Measurements from ENCODE around the gene SERF2. TPM values are rescaled to one million over a fixed set of nuclear protein-coding genes. Genes with fewer than 3 reads are reported as not detected.
"Not testable (repeated sequence)": the region's sequence is repeated elsewhere in the genome, so short reads cannot be mapped to it uniquely, and the experiment has no call there.

Gene SERF2
- total RNA-seq, 1 donor from 2014 or later, result 651 TPM

GRCh38 chr15:43793647-43794046, 1.5 kb downstream of the SERF2 start:
- DNase-seq (ENCODE audit: low spot score), result no peak

GRCh38 chr15:43794269-43795037, 2.3 kb downstream of the SERF2 start:
- no peak for DNase-seq (ENCODE audit: low spot score)

- DNase-seq (ENCODE audit: low spot score), result no peak
Observed at GRCh38 chr15:43795197-43795596, 3.1 kb downstream of the SERF2 start.

DNA sequence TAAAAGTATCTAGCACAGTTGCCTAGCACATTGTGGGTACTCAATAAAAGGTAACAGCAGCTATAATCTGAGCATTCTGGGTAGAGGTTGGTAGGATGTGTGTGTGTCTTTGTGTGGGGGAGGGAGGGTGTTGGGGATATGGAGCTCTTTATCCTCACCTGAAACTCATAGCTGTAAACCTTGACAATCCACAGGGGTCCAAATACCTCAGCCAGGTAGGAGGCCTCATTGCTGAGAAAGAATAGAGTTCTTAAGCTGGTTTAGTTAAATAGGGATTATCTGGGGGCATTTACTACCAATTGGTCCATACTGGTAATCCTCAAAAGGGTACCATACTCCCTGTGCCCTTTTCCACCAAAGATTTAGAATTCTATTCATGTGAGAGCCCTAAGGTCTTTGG, 3.9 kb downstream of the SERF2 start:
- no peak for DNase-seq (ENCODE audit: low spot score)

DNA sequence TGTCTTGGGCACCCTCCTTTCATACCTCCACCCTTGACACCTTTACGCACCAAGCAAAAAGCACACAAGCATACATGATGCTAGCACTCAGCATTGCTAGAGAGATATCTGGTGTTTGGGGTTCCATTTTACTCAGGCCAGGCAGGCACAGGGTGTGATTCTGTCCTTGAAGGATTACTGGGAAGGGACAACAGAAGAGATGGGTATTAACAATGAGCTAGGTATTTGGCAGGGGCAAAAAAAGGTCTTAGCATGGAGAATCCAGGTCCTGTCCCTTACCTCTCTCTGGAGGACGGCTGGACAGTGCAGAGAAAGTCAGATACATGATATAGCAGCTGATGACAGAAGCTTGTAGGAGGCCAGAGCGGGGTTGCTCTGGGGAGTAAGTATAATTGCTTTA, 4.4 kb downstream of the SERF2 start:
- DNase-seq (ENCODE audit: low spot score), result no peak

DNA sequence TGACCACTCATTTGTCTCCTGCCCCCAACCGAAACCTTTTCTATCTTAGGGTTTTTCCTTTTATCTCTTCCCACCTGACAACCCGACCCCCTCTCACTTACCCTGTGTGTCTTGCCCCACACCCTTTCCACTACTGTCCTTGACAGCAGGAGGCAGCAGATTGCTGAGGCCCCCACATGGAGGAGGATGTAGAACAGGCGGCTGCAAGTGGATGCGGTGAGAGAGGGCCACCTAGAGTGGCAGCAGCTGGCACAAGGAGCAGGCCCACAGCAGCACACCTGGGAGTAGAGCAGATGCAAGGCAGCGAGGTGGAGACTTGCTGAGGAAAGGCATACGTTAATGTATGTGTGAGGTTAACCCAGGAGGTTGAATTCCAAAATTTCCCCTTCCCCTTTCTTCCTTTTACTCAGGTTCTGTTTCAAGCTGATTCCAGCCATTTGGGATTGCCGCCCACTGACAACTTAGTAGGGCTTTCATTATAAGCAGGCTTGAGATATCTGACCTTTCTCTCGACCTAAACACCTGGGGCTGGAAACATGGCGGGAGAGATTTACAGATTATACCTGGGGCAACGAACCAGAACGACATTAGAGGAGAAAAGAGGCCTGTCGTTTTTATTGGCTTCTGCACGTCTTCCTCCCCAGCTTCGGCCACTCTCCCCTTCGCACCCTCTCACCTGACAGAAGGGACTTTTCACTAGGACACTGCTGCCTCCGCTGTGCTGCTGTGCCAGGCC, 7.3 kb downstream of the SERF2 start:
- no peak for DNase-seq (ENCODE audit: low spot score)

DNA sequence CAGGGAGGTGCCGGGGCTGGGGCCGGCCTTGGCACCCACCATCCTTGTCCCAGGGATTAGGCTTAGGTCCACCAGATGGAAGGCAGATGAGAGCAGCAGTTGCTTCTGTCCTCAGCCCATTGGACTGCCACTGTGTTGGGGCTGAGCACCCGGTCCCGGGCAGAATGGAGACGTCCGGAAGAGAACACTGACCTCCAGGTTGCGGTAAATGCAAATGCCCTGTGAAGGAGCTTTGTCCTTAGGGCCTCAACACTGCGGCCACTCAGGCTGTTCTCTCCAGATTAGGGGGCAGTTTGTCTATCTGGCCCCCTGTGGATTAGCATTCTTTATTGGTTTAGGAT, 7.8 kb downstream of the SERF2 start, which contains the start of gene SERINC4:
Gene SERINC4 (minus strand): TSS at position 276 of the 341 bp plus-strand sequence. CDS start 234 bp downstream, at position 42.
- DNase-seq (ENCODE audit: low spot score), result no peak

DNA sequence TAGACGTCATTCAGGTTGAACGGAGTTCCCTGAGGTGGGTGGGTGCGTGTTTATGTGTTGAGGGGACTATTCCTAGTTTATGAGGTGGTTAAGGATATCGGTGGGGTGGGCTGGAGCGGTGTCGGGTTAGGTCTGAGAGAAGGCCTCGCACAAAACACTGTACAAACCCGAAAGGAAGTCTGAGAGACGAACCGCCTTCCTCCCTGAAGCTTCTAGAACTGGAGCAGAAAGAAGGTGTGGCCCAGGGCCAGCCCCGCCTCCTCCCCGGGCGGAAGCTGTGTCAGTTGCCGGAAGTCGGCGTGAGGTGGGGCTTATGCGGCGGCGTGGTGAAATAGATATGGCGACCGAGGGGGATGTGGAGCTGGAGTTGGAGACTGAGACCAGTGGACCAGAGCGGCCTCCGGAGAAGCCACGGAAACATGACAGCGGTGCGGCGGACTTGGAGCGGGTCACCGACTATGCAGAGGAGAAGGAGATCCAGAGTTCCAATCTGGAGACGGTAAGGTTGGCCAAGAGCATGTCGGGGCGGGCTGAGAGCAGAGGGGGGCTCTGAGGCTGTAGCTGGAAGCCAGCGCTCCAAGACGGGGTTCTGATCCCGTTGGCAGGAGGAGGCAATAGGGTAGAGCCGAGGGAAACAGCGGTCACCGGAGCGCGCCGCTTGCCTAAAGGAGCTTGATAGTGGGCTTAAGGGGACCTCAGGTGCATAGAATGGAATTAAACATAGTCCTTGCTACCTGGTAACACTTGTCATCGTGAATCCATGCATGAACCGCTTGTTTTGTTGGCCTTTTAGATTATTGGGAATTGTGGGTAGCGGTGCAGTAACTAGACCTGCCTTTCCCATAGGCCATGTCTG, 8.4 kb downstream of the SERF2 start, which contains the start of gene HYPK:
Gene HYPK (plus strand): TSS at position 314 of the 856 bp plus-strand sequence. CDS start 24 bp downstream, at position 338.
- DNase-seq (ENCODE audit: low spot score), result peak; percentile 96

DNA sequence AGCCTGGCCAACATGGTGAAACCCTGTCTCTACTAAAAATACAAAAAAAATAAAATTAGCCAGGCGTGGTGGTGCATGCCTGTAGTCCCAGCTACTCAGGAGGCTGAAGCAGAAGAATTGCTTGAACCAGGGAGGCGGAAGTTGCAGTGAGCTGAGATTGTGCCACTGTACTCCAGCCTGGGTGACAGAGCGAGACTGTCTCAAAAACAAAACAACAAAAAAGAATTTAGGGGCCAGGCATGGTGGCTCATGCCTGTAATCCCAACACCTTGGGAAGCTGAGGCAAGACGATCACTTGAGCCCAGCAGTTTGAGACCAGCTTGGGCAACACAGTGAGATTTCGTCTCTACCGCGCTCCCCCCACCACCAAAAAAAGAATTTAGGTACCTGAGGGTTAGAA, 10.6 kb downstream of the SERF2 start:
- not testable (repeated sequence) for DNase-seq (ENCODE audit: low spot score)

- DNase-seq (ENCODE audit: low spot score), result no peak
Observed at GRCh38 chr15:43808435-43808950, 16.4 kb downstream of the SERF2 start.

GRCh38 chr15:43808960-43809678, 17.0 kb downstream of the SERF2 start:
- no peak for DNase-seq (ENCODE audit: low spot score)

DNA sequence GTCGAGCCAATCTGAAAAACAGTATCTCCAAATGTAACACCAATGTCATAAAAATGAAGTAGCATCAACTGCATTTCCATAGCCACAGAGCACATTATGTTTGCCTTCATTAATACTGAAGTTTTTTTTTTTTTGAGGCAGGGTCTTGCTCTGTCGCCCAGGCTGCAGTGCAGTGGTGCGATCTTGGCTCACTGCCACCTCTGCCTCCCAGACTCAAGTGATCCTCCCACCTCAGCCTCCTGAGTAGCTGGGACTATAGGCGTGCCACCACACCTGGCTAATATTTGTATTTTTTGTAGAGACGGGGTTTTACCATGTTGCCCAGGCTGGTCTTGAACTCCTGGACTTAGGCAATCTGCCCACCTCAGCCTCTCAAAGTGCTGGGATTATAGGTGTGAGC, 22.9 kb downstream of the SERF2 start:
- DNase-seq (ENCODE audit: low spot score), result not testable (repeated sequence)

GRCh38 chr15:43821505-43821904, 29.4 kb downstream of the SERF2 start:
- no peak for DNase-seq (ENCODE audit: low spot score)

- peak; percentile 95 for DNase-seq (ENCODE audit: low spot score)
Observed at GRCh38 chr15:43824302-43825246, 32.5 kb downstream of the SERF2 start, which contains the start of gene MFAP1. Gene MFAP1, minus strand, starts transcription at chr15:43824690. Its CDS starts 121 bp downstream, at chr15:43824569.

DNA sequence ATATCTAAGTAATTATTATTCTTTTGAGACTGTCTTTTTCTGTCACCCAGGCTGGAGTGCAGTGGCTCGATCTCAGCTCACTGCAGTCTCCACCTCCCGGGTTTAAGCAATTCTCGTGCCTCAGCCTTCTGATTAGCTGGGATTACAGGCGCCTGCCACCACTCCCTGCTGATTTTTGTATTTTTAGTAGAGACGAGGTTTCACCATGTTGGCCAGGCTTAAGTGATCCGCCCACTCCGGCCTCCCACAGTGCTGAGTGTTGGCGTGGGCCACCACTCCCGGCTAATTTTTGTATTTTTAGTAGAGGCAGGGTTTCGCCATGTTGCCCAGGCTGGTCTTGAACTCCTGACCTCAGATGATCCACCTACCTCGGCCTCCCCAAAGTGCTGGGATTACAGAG, 33.2 kb downstream of the SERF2 start:
- not testable (repeated sequence) for DNase-seq (ENCODE audit: low spot score)

GRCh38 chr15:43826029-43826507, 33.9 kb downstream of the SERF2 start:
- no peak for DNase-seq (ENCODE audit: low spot score)

- peak; percentile 83 for DNase-seq (ENCODE audit: low spot score)
Observed at GRCh38 chr15:43826508-43827341, 34.6 kb downstream of the SERF2 start, which contains the start of gene WDR76. Gene WDR76, plus strand, starts transcription at chr15:43827002. Its CDS starts 31 bp downstream, at chr15:43827033.

- DNase-seq (ENCODE audit: low spot score), result no peak
Observed at GRCh38 chr15:43828061-43828657, 36.0 kb downstream of the SERF2 start.
